ENCODE results near the gene CFTR. TPM values are rescaled to one million over a fixed set of nuclear protein-coding genes. Genes with fewer than 3 reads are reported as not detected.

The CFTR gene
- total RNA-seq, 1 experiment from 2014 or later: 0.72 TPM

DNA sequence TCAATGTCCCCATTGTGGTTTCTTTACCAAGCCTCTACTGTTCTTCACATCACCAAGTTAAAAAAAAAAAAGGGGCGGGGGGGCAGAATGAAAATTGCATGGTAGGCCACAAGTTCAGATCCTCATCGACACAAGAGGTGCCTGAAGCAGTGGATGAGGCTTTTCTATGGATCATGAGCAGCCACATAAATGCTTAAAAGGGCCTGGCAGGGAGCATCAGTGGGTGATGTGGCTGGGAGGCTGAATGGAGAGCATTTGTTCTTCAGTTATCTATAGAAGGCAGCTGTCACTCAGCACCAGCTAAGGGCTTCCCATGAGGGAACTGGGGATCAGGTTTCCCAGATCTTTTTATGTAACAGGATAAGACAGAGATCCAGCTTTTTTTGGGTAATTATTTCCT is 117.9 kb downstream of the CFTR start (continued):
- TF ChIP-seq, protein P1, sequence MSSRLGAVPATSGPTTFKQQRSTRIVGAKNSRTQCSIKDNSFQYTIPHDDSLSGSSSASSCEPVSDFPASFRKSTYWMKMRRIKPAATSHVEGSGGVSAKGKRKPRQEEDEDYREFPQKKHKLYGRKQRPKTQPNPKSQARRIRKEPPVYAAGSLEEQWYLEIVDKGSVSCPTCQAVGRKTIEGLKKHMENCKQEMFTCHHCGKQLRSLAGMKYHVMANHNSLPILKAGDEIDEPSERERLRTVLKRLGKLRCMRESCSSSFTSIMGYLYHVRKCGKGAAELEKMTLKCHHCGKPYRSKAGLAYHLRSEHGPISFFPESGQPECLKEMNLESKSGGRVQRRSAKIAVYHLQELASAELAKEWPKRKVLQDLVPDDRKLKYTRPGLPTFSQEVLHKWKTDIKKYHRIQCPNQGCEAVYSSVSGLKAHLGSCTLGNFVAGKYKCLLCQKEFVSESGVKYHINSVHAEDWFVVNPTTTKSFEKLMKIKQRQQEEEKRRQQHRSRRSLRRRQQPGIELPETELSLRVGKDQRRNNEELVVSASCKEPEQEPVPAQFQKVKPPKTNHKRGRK (CRISPR knock-in tag; IDR thresholded peaks at IDR 0.05; ENCODE audit: borderline replicate concordance): no peak
- no peak for TF ChIP-seq ZSCAN18 (CRISPR knock-in tag; IDR thresholded peaks at IDR 0.05)
- TF ChIP-seq MYBL2 (CRISPR knock-in tag; IDR thresholded peaks at IDR 0.05): no peak

GRCh38 chr7:117600911-117601310 is 121.1 kb downstream of the CFTR start:
- no peak overlapping the region for H3K27ac Mint-ChIP-seq
- ChIA-PET CTCF (no interaction called here), POLR2A (no interaction called here)
- DNase-seq (ENCODE audit: low spot score): no peak
- no peaks in the 10 kb centered on the region; the same call in 1 of the 2 replicates for H3K27me3 Mint-ChIP-seq (ENCODE audit: low read depth)
- peaks cover 8% of the 10 kb centered on the region for H3K9me3 Mint-ChIP-seq
- peaks cover 7% of the 10 kb centered on the region; the same call in 1 of the 2 replicates for H3K36me3 Mint-ChIP-seq
- H3K4me3 Mint-ChIP-seq: no peak overlapping the region
- no peaks in the 10 kb centered on the region for H3K4me1 Mint-ChIP-seq
- TF ChIP-seq HMGA2 (CRISPR knock-in tag; IDR thresholded peaks at IDR 0.05): no peak
- TF ChIP-seq RELA (CRISPR knock-in tag; IDR thresholded peaks at IDR 0.05; ENCODE audit: borderline replicate concordance): no peak
- TF ChIP-seq, protein P2, sequence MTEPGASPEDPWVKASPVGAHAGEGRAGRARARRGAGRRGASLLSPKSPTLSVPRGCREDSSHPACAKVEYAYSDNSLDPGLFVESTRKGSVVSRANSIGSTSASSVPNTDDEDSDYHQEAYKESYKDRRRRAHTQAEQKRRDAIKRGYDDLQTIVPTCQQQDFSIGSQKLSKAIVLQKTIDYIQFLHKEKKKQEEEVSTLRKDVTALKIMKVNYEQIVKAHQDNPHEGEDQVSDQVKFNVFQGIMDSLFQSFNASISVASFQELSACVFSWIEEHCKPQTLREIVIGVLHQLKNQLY (CRISPR knock-in tag; IDR thresholded peaks at IDR 0.05): no peak
- TF ChIP-seq, protein P3, sequence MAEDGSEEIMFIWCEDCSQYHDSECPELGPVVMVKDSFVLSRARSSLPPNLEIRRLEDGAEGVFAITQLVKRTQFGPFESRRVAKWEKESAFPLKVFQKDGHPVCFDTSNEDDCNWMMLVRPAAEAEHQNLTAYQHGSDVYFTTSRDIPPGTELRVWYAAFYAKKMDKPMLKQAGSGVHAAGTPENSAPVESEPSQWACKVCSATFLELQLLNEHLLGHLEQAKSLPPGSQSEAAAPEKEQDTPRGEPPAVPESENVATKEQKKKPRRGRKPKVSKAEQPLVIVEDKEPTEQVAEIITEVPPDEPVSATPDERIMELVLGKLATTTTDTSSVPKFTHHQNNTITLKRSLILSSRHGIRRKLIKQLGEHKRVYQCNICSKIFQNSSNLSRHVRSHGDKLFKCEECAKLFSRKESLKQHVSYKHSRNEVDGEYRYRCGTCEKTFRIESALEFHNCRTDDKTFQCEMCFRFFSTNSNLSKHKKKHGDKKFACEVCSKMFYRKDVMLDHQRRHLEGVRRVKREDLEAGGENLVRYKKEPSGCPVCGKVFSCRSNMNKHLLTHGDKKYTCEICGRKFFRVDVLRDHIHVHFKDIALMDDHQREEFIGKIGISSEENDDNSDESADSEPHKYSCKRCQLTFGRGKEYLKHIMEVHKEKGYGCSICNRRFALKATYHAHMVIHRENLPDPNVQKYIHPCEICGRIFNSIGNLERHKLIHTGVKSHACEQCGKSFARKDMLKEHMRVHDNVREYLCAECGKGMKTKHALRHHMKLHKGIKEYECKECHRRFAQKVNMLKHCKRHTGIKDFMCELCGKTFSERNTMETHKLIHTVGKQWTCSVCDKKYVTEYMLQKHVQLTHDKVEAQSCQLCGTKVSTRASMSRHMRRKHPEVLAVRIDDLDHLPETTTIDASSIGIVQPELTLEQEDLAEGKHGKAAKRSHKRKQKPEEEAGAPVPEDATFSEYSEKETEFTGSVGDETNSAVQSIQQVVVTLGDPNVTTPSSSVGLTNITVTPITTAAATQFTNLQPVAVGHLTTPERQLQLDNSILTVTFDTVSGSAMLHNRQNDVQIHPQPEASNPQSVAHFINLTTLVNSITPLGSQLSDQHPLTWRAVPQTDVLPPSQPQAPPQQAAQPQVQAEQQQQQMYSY (CRISPR knock-in tag; IDR thresholded peaks at IDR 0.05): no peak
- no peak for TF ChIP-seq ZNF219 (CRISPR knock-in tag; IDR thresholded peaks at IDR 0.05; ENCODE audit: borderline replicate concordance)
- no peak for TF ChIP-seq IRF1 (CRISPR knock-in tag; IDR thresholded peaks at IDR 0.05)
- TF ChIP-seq TP53 (CRISPR knock-in tag; IDR thresholded peaks at IDR 0.05): no peak
- TF ChIP-seq ATF1 (CRISPR knock-in tag; IDR thresholded peaks at IDR 0.05): no peak
- ATAC-seq: no peak

GRCh38 chr7:117603627-117604026 is 123.8 kb downstream of the CFTR start:
- Mint-ChIP-seq H3K4me3 (no peak overlapping the region), H3K4me1 (no peaks in the 10 kb centered on the region), H3K9me3 (no peaks in the 10 kb centered on the region), H3K27me3 (ENCODE audit: low read depth) (no peaks in the 10 kb centered on the region), H3K36me3 (no peaks in the 10 kb centered on the region), H3K27ac (no peak overlapping the region)
- ATAC-seq (no peak), DNase-seq (ENCODE audit: low spot score) (no peak)
- ChIA-PET CTCF (no interaction called here), POLR2A (no interaction called here)
- TF ChIP-seq ZSCAN18 (CRISPR knock-in tag; IDR thresholded peaks at IDR 0.05) (no peak), SP1 (CRISPR knock-in tag; conservative IDR thresholded peaks at IDR 0.05) (no peak), NFATC4 (CRISPR knock-in tag; IDR thresholded peaks at IDR 0.05) (no peak), JUN (CRISPR knock-in tag; IDR thresholded peaks at IDR 0.05) (no peak), JAZF1 (CRISPR knock-in tag; IDR thresholded peaks at IDR 0.05) (no peak), ATF1 (CRISPR knock-in tag; IDR thresholded peaks at IDR 0.05) (no peak), STAT6 (CRISPR knock-in tag; conservative IDR thresholded peaks at IDR 0.05; ENCODE audit: low read depth) (no peak), OVOL2 (CRISPR knock-in tag; IDR thresholded peaks at IDR 0.05; ENCODE audit: borderline replicate concordance) (no peak), PRRX2 (CRISPR knock-in tag; IDR thresholded peaks at IDR 0.05) (no peak)
- TF ChIP-seq, protein P4, sequence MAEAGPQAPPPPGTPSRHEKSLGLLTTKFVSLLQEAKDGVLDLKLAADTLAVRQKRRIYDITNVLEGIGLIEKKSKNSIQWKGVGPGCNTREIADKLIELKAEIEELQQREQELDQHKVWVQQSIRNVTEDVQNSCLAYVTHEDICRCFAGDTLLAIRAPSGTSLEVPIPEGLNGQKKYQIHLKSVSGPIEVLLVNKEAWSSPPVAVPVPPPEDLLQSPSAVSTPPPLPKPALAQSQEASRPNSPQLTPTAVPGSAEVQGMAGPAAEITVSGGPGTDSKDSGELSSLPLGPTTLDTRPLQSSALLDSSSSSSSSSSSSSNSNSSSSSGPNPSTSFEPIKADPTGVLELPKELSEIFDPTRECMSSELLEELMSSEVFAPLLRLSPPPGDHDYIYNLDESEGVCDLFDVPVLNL (CRISPR knock-in tag; IDR thresholded peaks at IDR 0.05; ENCODE audit: borderline replicate concordance, low read depth): no peak
- TF ChIP-seq, protein P2 (CRISPR knock-in tag; IDR thresholded peaks at IDR 0.05): no peak
